Spleen (tissue), 11 donors: Measurements from ENCODE around the gene SPATA4. TPM values are rescaled to one million over a fixed set of nuclear protein-coding genes. Genes with fewer than 3 reads are reported as not detected.

Experiments
- DNase-seq: peaks from one replicate; pipeline ENCODE4 v3.0.0-alpha.2; 2020
- H3K27ac ChIP-seq, 8 donors: fragments of 200-600 bp; sonication (generic) in 7 of 8; 1 replicate in 4 of 8; 2 replicates in 4 of 8; pipeline versions ENCODE4 v1.5.0 to v1.8.0; 2016 to 2021; ENCODE audit warnings: inconsistent platforms in 4 of 8, mild to moderate bottlenecking in 4 of 8, moderate library complexity in 1 of 8
- H3K27me3 ChIP-seq, 7 donors: fragments of 200-600 bp; sonication (generic) in 6 of 7; replicated peaks in 1 of 7; 1 replicate in 4 of 7; 2 replicates in 3 of 7; pipeline versions ENCODE4 v1.5.0 to v1.8.0; 2016 to 2021; ENCODE audit warnings: inconsistent platforms in 3 of 7, mild to moderate bottlenecking in 1 of 7
- H3K36me3 ChIP-seq, 6 donors: fragments of 200-600 bp; sonication (generic) in 5 of 6; 1 replicate in 4 of 6; 2 replicates in 2 of 6; pipeline versions ENCODE4 v1.5.0 to v1.8.0; 2016 to 2021; ENCODE audit warnings: inconsistent platforms in 2 of 6
- H3K4me1 ChIP-seq, 6 donors: fragments of 200-600 bp; sonication (generic) in 5 of 6; 1 replicate in 3 of 6; 2 replicates in 3 of 6; pipeline versions ENCODE4 v1.5.0 to v1.8.0; 2016 to 2021; ENCODE audit warnings: inconsistent platforms in 3 of 6
- H3K4me3 ChIP-seq, 8 donors: fragments of 200-600 bp; sonication (generic) in 7 of 8; 1 replicate in 4 of 8; 2 replicates in 4 of 8; pipeline versions ENCODE4 v1.5.0 to v1.8.0; 2016 to 2021; ENCODE audit warnings: inconsistent platforms in 4 of 8, mild to moderate bottlenecking in 4 of 8, moderate library complexity in 2 of 8
- H3K9me3 ChIP-seq, 8 donors: fragments of 200-600 bp; sonication (generic) in 7 of 8; 1 replicate in 4 of 8; 2 replicates in 4 of 8; pipeline versions ENCODE4 v1.5.0 to v1.8.0; 2016 to 2021; ENCODE audit warnings: inconsistent platforms in 4 of 8
- POLR2A ChIP-seq, 3 donors: fragments of 450-650 bp; IDR thresholded peaks; one replicate each; pipeline ENCODE4 v1.5.1; 2017; ENCODE audit warnings: antibody characterized with exemption in 3 of 3, mild to moderate bottlenecking in 1 of 3
- POLR2AphosphoS5 ChIP-seq, 3 donors: sonication (generic); formaldehyde crosslinking; IDR thresholded peaks; one replicate each; pipeline ENCODE4 v1.5.1; 2017; ENCODE audit warnings: antibody characterized with exemption in 3 of 3
- WGBS, 5 donors: extraction: QIAGEN DNeasy Blood & Tissue Kit in 3 of 5; methylation state at CpG; one replicate each; pipeline versions ENCODE4 v1.1.5 to v1.1.7; 2013 to 2018; 5-methylcytosine and 5-hydroxymethylcytosine counted together
- intact Hi-C: fragments of 100-400 bp; cut with DNase I; formaldehyde crosslinking; loops from one replicate; pipeline ENCODE4 v1.15.0; 2023; ENCODE audit warnings: low total_unique reads
- polyA plus RNA-seq, 3 donors: library from polyadenylated mRNA; stranded (reverse); fragments of 200-250 nt; gene quantifications; one replicate each; pipeline ENCODE4 v1.2.1, GENCODE V29; 2013
- total RNA-seq, 7 donors: library from RNA; depleted of rRNA in 3 of 7; stranded (reverse); fragments of >200 nt in 3 of 7; fragmentation: NEBNext Ultra II Directional in 4 of 7; extraction: Animal tissue kit (Norgen Biotek cat#: 25700) in 4 of 7; gene quantifications; one replicate each; pipeline versions ENCODE4 v1.1.0 to v1.2.1, GENCODE V29; 2016 to 2021
- TF ChIP-seq, protein P1 (sequence below), 11 experiments: fragments of 200-600 bp in 7 of 11; fragments of 450-650 bp in 4 of 11; sonication (generic) in 4 of 11; IDR thresholded peaks in 8 of 11; conservative IDR thresholded peaks in 3 of 11; 1 replicate in 7 of 11; 2 replicates in 4 of 11; pipeline versions ENCODE4 v1.4.0 to v1.8.0; 2016 to 2021; ENCODE audit warnings: antibody characterized with exemption in 11 of 11, inconsistent platforms in 4 of 11, mild to moderate bottlenecking in 1 of 11
- donor health status: healthy with polysubstance abuse.
- donor health status: DM: no; HTN: no; CAD: no; lungs with moderate emphysema.
- donor health status: DM: no; HTN: no; CAD: no.
- donor health status: Bipolar disorder and iron deficiency.
- donor health status: healthy.
- donor health status: DM: no; HTN: no; CAD: no.
- donor health status: DM: yes; HTN: yes; CAD: no.

SPATA4 gene
- total and polyA plus RNA-seq, 10 donors: not detected

DNA sequence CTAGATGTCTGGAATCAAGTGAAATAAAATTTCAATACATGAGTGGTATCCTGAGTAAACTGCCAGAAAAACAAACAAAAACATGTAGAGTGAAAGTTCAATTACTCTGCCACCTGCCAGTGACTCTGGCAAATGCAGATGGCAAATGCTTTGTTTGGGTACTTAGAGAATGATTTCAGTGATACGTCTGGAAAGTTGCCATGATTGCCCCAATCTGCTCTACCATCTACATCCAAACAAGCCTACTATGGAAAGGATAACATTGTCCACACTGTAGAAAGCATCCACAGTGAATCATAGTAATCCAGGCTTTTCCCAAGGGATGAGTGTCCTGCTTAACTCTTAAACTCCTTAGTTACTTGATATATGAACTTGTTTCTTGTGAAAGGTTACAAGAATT lies 3.4 kb downstream of the SPATA4 start:
- no peak overlapping the region for H3K27ac ChIP-seq
- intact Hi-C loops: loop anchor here (10.0 kb wide), 1 partner anchor 123 kb away; the partner anchor contains the start of gene SPCS3
- H3K4me3 ChIP-seq: no peak overlapping the region
- DNase-seq: no peak
- TF ChIP-seq, protein P1, sequence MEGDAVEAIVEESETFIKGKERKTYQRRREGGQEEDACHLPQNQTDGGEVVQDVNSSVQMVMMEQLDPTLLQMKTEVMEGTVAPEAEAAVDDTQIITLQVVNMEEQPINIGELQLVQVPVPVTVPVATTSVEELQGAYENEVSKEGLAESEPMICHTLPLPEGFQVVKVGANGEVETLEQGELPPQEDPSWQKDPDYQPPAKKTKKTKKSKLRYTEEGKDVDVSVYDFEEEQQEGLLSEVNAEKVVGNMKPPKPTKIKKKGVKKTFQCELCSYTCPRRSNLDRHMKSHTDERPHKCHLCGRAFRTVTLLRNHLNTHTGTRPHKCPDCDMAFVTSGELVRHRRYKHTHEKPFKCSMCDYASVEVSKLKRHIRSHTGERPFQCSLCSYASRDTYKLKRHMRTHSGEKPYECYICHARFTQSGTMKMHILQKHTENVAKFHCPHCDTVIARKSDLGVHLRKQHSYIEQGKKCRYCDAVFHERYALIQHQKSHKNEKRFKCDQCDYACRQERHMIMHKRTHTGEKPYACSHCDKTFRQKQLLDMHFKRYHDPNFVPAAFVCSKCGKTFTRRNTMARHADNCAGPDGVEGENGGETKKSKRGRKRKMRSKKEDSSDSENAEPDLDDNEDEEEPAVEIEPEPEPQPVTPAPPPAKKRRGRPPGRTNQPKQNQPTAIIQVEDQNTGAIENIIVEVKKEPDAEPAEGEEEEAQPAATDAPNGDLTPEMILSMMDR (IDR thresholded peaks at IDR 0.05 in 8 of 11, conservative IDR thresholded peaks at IDR 0.05 in 3 of 11): no peak
- TF ChIP-seq POLR2AphosphoS5 (IDR thresholded peaks at IDR 0.05): no peak
- no peak for TF ChIP-seq POLR2A (IDR thresholded peaks at IDR 0.05)
- peaks cover 0 to 13% (median 10%) of the 10 kb centered on the region in 6 donors for H3K4me1 ChIP-seq
- H3K27me3 ChIP-seq: peaks cover 0 to 37% (median 0%) of the 10 kb centered on the region in 7 donors
- WGBS, 5 donors: 33 to 55% (median 44%) methylated on average over 1 of the region's 1 CpG
- no peaks in the 10 kb centered on the region for H3K36me3 ChIP-seq
- H3K9me3 ChIP-seq: no peaks in the 10 kb centered on the region

DNA sequence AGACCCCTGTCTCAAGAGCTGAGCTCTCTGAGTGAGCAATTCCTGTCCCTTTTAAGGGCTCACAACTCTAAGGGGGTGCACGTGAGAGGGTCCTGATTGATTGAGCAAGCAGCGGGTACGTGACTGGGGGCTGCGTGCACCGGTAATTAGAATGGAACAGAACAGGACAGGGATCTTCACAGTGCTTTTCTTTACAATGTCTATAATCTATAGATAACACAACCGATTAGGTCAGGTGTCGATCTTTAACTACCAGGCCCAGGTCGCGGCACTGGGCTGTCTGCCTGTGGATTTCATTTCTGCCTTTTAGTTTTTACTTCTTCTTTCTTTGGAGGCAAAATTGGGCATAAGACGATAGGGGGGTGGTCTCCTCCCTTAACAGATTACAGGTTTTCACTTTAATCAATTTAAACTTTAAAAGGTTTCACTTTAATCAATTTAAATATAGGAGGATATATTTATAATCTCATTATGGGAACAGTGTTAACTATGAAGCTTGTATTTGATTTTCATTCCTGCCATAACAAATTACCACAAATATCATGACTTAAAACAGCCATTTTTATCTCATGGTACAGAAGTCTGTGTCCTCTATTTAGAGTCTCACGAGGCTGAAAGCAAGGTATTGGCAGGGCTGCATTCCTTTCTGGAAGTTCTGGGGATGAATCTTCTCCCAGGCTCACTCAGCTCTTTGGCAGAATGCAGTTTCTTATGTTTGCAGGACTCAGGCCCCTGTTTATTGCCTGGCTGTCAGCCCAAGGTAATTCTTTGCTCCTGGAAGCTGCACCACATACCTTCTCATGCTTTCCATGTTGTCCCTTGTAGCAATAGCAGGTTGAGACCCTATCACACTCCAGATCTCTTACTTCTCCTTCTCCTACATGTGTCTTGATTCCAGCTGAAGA lies 5.2 kb downstream of the SPATA4 start:
- no peak for TF ChIP-seq POLR2AphosphoS5 (IDR thresholded peaks at IDR 0.05)
- TF ChIP-seq, protein P1 (IDR thresholded peaks at IDR 0.05 in 8 of 11, conservative IDR thresholded peaks at IDR 0.05 in 3 of 11): no peak
- no peak for TF ChIP-seq POLR2A (IDR thresholded peaks at IDR 0.05)
- 76 to 86% (median 78%) methylated on average over 11 of the region's 11 CpGs for WGBS, 5 donors
- intact Hi-C loops: loop anchor here (10.0 kb wide), 1 partner anchor 125 kb away; the partner anchor contains the start of gene SPCS3

DNA sequence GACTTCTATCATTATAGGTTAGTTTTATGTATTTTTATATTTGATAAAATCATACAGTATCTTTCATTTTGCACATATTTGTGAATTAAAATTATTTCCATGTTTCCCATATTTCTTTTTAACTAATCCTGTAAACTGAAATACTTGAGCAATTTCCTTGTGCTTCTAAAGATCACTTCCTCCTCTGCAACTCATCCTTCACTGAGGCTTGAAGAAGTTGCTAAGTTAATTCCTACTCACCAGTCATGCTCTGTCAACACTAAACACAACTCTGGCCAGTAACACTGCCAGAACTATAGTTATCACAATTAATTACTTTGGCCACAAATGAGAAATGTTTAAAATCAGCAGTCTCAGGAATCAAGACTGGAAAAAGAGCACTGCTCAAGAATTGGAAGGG lies 6.7 kb downstream of the SPATA4 start:
- Histone ChIP-seq H3K9me3 (no peaks in the 10 kb centered on the region), H3K27ac (no peak overlapping the region), H3K4me1 (no peaks in the 10 kb centered on the region), H3K27me3 (peaks cover 0 to 28% (median 0%) of the 10 kb centered on the region in 7 donors), H3K36me3 (no peaks in the 10 kb centered on the region), H3K4me3 (no peak overlapping the region)
- DNase-seq: no peak
- TF ChIP-seq, protein P1 (IDR thresholded peaks at IDR 0.05 in 8 of 11, conservative IDR thresholded peaks at IDR 0.05 in 3 of 11): no peak
- no peak for TF ChIP-seq POLR2A (IDR thresholded peaks at IDR 0.05)
- TF ChIP-seq POLR2AphosphoS5 (IDR thresholded peaks at IDR 0.05): no peak
- intact Hi-C loops: no loop called here

More for the DNA sequence above, 5.2 kb downstream of the SPATA4 start:
- H3K4me1 ChIP-seq: peaks cover 0 to 6% (median 5%) of the 10 kb centered on the region in 6 donors
- no peaks in the 10 kb centered on the region for H3K9me3 ChIP-seq
- no peaks in the 10 kb centered on the region for H3K36me3 ChIP-seq
- DNase-seq: no peak
- peaks cover 0 to 37% (median 0%) of the 10 kb centered on the region in 7 donors for H3K27me3 ChIP-seq
- no peak overlapping the region for H3K4me3 ChIP-seq
- H3K27ac ChIP-seq: no peak overlapping the region

DNA sequence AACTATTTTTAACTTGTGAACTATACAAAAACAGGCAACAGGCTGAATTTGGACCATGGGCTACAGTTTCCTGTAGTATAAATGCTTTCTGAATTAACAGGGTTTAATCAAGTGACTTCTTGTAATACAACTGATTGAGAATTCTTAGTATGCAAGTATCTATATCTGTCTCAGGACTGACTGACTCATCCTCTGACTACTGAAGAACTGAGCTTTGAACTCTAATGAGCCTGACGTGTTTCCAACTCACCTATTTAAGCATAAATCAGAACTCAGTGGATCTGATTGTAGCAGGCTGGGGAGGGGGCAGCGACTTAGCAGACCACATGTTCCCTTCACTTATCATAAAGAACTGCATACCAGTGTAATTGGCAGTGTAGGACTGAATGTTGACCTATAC lies 7.8 kb downstream of the SPATA4 start:
- H3K9me3 ChIP-seq: no peaks in the 10 kb centered on the region
- H3K27ac ChIP-seq: no peak overlapping the region
- H3K4me1 ChIP-seq: no peaks in the 10 kb centered on the region
- intact Hi-C loops: no loop called here
- DNase-seq: no peak
- 74 to 87% (median 81%) methylated on average over 2 of the region's 2 CpGs for WGBS, 5 donors
- TF ChIP-seq, protein P1 (IDR thresholded peaks at IDR 0.05 in 8 of 11, conservative IDR thresholded peaks at IDR 0.05 in 3 of 11): no peak
- TF ChIP-seq POLR2AphosphoS5 (IDR thresholded peaks at IDR 0.05) (no peak), POLR2A (IDR thresholded peaks at IDR 0.05) (no peak)
- no peaks in the 10 kb centered on the region for H3K36me3 ChIP-seq
- H3K4me3 ChIP-seq: no peak overlapping the region
- H3K27me3 ChIP-seq: peaks cover 0 to 21% (median 0%) of the 10 kb centered on the region in 7 donors
